HUES6 (cell line): ENCODE data around the gene INTS6.

Source experiments
- H3K27ac ChIP-seq: 2 replicates; pipeline ENCODE4 v1.7.0; 2013; ENCODE audit warnings: low read depth, mild to moderate bottlenecking, low read length, inconsistent platforms
- H3K27me3 ChIP-seq: 2 replicates; pipeline ENCODE4 v1.6.1; 2013; ENCODE audit warnings: low read length; ENCODE audit not compliant: control insufficient read depth, insufficient read depth
- H3K36me3 ChIP-seq: 2 replicates; pipeline ENCODE4 v1.6.1; 2013; ENCODE audit warnings: low read length; ENCODE audit not compliant: control insufficient read depth, insufficient read depth
- H3K4me1 ChIP-seq: 2 replicates; pipeline ENCODE4 v1.6.1; 2013; ENCODE audit warnings: low read length; ENCODE audit not compliant: control insufficient read depth, insufficient read depth
- H3K4me3 ChIP-seq: 2 replicates; pipeline ENCODE4 v1.5.1; 2013; ENCODE audit warnings: low read depth, low read length
- H3K9ac ChIP-seq: one replicate; pipeline ENCODE4 v1.6.1; 2013; ENCODE audit warnings: mild to moderate bottlenecking, low read length
- H3K9me3 ChIP-seq: 2 replicates; pipeline ENCODE4 v1.6.1; 2013; ENCODE audit warnings: low read depth, low read length; ENCODE audit not compliant: control insufficient read depth, insufficient read depth

INTS6 gene

GRCh38 chr13:51341791-51342190, 111.0 kb downstream of the INTS6 start:
- Histone ChIP-seq H3K9me3 (no peaks in the 10 kb centered on the region), H3K36me3 (no peaks in the 10 kb centered on the region), H3K27me3 (no peaks in the 10 kb centered on the region), H3K9ac (no peak overlapping the region), H3K27ac (no peak overlapping the region), H3K4me1 (peaks cover 5% of the 10 kb centered on the region), H3K4me3 (no peak overlapping the region)

GRCh38 chr13:51341232-51341631, 111.6 kb downstream of the INTS6 start:
- Histone ChIP-seq H3K4me1 (no peaks in the 10 kb centered on the region), H3K4me3 (no peak overlapping the region), H3K36me3 (no peaks in the 10 kb centered on the region), H3K27ac (no peak overlapping the region), H3K27me3 (no peaks in the 10 kb centered on the region), H3K9me3 (no peaks in the 10 kb centered on the region), H3K9ac (no peak overlapping the region)

DNA sequence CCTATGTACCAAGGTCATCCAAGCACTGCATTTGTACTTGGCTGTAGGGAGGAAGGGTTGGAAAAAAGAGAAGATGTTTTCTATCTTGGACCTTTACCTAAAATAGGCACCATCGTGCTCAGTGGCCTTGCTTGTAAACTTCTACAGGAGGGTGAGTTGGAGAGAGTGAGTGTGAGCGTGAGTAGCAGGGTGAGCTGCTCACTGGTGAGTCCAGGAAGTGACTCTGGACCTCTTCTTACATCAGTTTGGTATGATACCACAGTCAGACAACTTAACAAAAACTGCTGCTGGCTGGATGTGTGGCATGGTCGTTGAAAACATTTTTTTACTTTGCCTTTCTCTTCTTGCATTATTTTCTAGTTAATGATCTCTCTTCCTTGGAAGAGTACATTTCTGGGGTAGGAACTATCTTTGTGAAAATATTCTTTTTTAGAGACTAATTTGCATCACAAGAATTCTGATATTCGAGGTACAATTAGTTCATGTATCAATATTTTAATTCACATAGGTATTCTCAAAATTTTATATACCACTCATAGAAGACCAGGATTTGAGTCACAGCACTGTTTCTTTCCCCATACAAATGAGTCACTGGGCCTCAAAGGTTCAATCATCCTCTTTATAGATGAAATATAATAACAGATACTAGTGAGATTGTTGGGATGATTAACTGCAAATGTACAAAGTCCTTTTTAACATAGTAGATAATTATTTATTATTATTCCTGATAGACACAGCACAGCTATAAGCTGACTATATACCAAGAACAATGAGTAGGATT, 112.7 kb downstream of the INTS6 start:
- no peaks in the 10 kb centered on the region for H3K4me1 ChIP-seq

GRCh38 chr13:51339354-51339753, 113.5 kb downstream of the INTS6 start, which contains the start of gene SERPINE3:
Gene SERPINE3 (plus strand): TSS chr13:51339691. CDS start chr13:51341092, 1,401 bp downstream.
- no peaks in the 10 kb centered on the region for H3K36me3 ChIP-seq

More for the DNA sequence above, 112.7 kb downstream of the INTS6 start:
- Histone ChIP-seq H3K9ac (no peak overlapping the region), H3K27me3 (no peaks in the 10 kb centered on the region), H3K9me3 (no peaks in the 10 kb centered on the region), H3K27ac (no peak overlapping the region), H3K36me3 (no peaks in the 10 kb centered on the region), H3K4me3 (no peak overlapping the region)

DNA sequence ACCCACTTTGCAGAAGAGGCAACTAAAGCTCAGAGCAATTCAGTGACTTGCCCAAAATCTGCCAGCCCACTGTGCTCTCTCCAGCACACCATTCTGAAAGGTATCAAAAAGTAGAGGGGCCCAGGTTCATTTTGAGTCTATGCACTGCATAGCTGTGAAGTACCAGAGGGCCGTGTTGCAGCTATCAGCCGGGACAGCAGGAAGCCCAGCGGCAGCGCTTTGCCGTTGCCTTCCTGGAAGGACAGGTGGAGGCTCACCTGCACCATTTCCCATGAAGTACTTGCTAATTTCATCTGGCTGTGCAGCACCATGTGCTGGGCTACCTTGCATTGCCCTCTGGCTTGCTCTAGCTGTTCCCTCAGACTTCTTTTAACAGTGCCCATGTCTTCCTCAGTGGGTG, 116.1 kb downstream of the INTS6 start:
- H3K4me1 ChIP-seq: no peaks in the 10 kb centered on the region
- no peaks in the 10 kb centered on the region for H3K36me3 ChIP-seq
- no peak overlapping the region for H3K9ac ChIP-seq
- H3K27ac ChIP-seq: no peak overlapping the region
- no peaks in the 10 kb centered on the region for H3K27me3 ChIP-seq
- H3K9me3 ChIP-seq: no peaks in the 10 kb centered on the region
- no peak overlapping the region for H3K4me3 ChIP-seq

More at GRCh38 chr13:51339354-51339753, 113.5 kb downstream of the INTS6 start, which contains the start of gene SERPINE3:
- Histone ChIP-seq H3K4me3 (no peak within 1 kb of the TSS), H3K9ac (no peak within 1 kb of the TSS), H3K27ac (no peak within 1 kb of the TSS), H3K27me3 (no peaks in the 10 kb centered on the region), H3K9me3 (no peaks in the 10 kb centered on the region), H3K4me1 (no peaks in the 10 kb centered on the region)

DNA sequence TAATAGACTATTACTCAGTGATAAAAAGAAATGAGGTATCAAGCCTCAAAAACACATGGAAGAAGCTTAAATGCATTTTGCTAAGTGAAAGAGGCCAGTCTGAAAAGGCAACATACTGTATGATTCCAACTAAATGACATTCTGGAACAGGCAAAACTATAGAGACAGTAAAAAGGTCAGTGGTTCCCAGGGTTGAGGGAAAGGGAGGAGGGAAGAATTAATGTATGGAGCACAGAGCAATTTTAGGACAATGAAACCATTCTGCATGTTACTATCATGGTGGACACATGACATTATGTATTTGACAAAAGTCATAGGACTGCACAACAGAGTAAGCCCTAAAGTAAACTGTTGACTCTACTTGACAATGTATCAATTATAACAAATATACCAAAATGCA, 119.0 kb downstream of the INTS6 start:
- no peak overlapping the region for H3K27ac ChIP-seq
- no peaks in the 10 kb centered on the region for H3K27me3 ChIP-seq
- H3K36me3 ChIP-seq: no peaks in the 10 kb centered on the region
- no peaks in the 10 kb centered on the region for H3K9me3 ChIP-seq
- no peaks in the 10 kb centered on the region for H3K4me1 ChIP-seq
- no peak overlapping the region for H3K9ac ChIP-seq
- no peak overlapping the region for H3K4me3 ChIP-seq

- no peaks in the 10 kb centered on the region for H3K4me1 ChIP-seq
- H3K9me3 ChIP-seq: no peaks in the 10 kb centered on the region
These were observed 119.4 kb downstream of the INTS6 start for GRCh38 chr13:51333421-51333820.

GRCh38 chr13:51332566-51333361, 120.1 kb downstream of the INTS6 start:
- Histone ChIP-seq H3K36me3 (no peaks in the 10 kb centered on the region), H3K4me3 (no peak overlapping the region), H3K9ac (no peak overlapping the region), H3K4me1 (no peaks in the 10 kb centered on the region), H3K27me3 (no peaks in the 10 kb centered on the region), H3K9me3 (no peaks in the 10 kb centered on the region), H3K27ac (no peak overlapping the region)

More at GRCh38 chr13:51333421-51333820, 119.4 kb downstream of the INTS6 start:
- H3K27ac ChIP-seq: no peak overlapping the region
- H3K9ac ChIP-seq: no peak overlapping the region
- H3K27me3 ChIP-seq: no peaks in the 10 kb centered on the region
- no peaks in the 10 kb centered on the region for H3K36me3 ChIP-seq
- no peak overlapping the region for H3K4me3 ChIP-seq

GRCh38 chr13:51331354-51331861, 121.4 kb downstream of the INTS6 start:
- Histone ChIP-seq H3K27ac (no peak overlapping the region), H3K4me3 (no peak overlapping the region), H3K9ac (no peak overlapping the region), H3K4me1 (no peaks in the 10 kb centered on the region), H3K27me3 (no peaks in the 10 kb centered on the region), H3K9me3 (no peaks in the 10 kb centered on the region), H3K36me3 (no peaks in the 10 kb centered on the region)

DNA sequence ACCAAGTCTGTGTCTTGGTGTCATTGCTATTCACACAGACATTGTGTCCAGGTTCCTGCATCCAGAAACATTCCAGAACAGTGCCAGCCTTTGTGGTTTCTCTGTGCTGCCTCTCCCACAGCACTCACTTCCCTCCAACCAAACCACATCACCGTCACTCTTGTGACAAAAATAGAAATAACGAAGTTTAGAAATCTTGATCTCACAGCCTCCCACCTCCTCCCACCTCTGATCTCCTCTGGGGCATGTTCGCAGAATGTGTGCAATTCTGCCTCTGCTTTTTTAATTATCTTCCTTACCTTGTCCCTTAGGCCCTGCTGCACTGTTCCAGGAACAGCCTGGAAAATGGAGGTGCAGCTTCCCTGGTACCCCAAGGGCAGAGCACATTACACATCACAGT, 122.0 kb downstream of the INTS6 start:
- Histone ChIP-seq H3K4me3 (no peak overlapping the region), H3K27ac (no peak overlapping the region), H3K4me1 (peaks cover 3% of the 10 kb centered on the region; the same call in 1 of the 2 replicates), H3K36me3 (no peaks in the 10 kb centered on the region), H3K9me3 (no peaks in the 10 kb centered on the region), H3K9ac (no peak overlapping the region), H3K27me3 (no peaks in the 10 kb centered on the region)

- H3K9me3 ChIP-seq: no peaks in the 10 kb centered on the region
- no peak overlapping the region for H3K9ac ChIP-seq
- H3K4me1 ChIP-seq: peaks cover 11% of the 10 kb centered on the region
- H3K4me3 ChIP-seq: no peak overlapping the region
- no peaks in the 10 kb centered on the region for H3K36me3 ChIP-seq
- no peaks in the 10 kb centered on the region for H3K27me3 ChIP-seq
- H3K27ac ChIP-seq: no peak overlapping the region
These were observed 123.2 kb downstream of the INTS6 start for GRCh38 chr13:51329606-51330005.
